Dermis microvascular lymphatic vessel endothelial cell (primary cell): ENCODE data around the gene CC2D1A. TPM values are rescaled to one million over a fixed set of nuclear protein-coding genes. Genes with fewer than 3 reads are reported as not detected.
A peak's percentile ranks its signal among the peaks of the same experiment; 100 is the strongest.

Source experiments
- DNase-seq, 2 donors: peaks; one replicate each; pipeline versions ENCODE4 v3.0.0 to v3.0.0-alpha.2; 2010; ENCODE audit warnings: low read depth in 2 of 2
- total RNA-seq: library from RNA; depleted of rRNA; stranded (reverse); fragments of >200 nt; gene quantifications from 2 replicates; pipeline ENCODE4 v1.2.1, GENCODE V29; 2014

CC2D1A gene
- total RNA-seq, 1 donor from 2014 or later = 3.7 TPM

DNA sequence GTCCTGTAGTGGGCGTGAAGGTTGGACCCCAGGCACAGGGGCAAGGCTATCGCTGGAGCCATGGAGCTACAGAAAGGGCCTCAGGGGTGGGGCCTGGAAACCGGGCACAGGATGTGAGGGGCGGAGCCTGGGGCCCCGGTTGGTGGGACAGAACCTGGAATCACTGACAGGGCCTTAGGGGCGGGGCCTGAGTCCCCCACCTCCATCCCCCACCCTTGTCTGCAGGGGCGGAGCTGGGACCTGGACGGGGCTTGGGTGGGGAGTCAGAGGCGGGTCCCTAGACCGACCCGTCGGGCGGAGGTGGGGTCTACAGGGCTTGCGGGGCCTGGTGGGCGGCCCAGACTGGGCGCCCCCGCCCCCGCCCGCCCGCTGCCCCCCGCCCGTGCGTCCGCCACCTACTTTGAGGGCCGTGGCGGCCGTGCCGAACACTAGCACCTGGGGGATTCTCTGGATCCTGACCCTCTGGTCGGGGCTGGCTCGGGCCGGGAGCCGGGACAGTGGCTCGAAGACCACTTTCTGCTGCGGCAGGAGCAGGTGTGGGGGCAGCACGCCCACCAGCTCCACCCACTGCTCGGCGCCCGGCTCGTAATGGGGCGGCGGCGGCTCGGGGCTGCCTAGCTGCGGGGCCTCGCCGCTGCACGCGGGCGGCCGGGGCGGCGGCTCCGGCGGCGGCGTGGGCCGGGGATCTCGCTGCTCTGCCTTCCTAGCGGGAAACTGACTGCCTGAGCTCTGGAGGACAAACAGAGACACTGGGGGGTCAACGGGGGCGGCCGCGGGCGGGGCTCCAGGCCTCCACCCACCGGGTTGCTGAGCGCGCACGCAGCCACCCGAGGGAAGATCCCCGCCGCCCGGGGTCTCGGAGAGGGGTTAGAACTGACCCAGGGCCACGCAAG lies 72.6 kb downstream of the CC2D1A start:
- DNase-seq = peak; percentile 72 to 90

DNA sequence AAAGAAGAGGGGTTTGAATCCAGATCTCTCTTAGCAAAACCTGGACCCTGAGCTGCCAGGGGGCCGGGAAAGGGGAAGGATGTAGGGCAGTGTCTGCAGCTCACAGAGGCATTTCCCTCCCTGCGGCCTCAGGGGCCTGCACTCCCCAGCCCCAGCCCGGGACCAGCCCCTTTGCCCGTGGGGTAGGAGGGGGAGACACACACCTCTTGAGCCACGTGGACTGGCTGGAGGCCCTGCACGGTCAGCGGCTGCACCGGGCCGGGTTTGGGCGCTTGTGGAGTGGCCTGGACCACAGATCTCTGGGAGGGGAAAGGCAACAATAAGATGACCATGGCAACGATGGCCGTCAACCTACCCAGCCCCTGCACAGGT lies 73.2 kb downstream of the CC2D1A start:
- DNase-seq = no peak

DNA sequence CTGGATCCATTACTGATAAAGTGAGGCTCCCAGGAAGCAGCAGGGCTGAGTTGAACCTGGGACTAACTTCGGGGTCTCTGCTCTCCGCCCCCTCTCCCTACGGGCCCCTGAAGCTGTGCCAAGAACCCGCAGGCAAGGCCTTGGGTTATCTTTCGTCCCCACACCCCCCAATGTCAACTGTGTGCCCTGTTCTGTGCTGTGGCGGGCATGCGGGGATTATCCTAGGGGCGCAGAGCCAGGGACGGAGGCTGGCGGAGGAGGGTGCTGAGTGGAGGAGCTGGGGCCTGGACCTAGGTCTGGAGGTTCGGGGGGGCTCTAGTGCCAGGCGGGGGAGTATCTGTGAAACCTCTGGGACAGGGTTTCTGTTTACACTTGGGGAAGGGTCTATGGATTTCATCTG lies 73.7 kb downstream of the CC2D1A start:
- no peak for DNase-seq

DNA sequence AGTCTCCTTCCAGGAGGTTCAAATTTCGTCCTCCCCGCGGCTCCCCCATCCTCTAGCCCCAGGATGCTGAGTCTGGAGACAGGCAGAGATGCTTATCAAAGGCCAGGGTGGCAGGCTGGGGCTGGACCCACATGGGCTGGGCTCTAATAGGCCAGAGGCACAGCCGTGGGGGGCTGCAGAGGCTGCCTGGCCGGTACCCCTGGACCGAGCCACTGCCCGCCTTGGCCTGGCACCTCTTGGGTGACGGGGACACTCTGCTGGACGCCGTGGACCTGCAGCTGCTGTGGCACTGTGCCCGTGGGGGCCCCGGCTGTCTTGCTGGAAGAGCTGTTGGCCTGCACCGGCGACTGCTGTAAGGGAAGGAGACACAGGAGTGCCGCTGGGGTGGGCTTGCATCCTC lies 74.3 kb downstream of the CC2D1A start:
- no peak for DNase-seq

Other genes with a start within 250 kb of the CC2D1A start
- gene MRI1, start 141.7 kb upstream of the CC2D1A start, total RNA-seq = 20.4 and 24.5 TPM in 2 replicates
- gene C19orf53, start 131.7 kb upstream of the CC2D1A start, total RNA-seq = 32.9 and 34.5 TPM in 2 replicates
- gene ZSWIM4, start 110.8 kb upstream of the CC2D1A start, total RNA-seq = 8.5 and 18.6 TPM in 2 replicates
- 0.25 TPM in 1 of 2 replicates, not detected in the other for gene NANOS3, start 29.1 kb upstream of the CC2D1A start, total RNA-seq
- gene BRME1, start 84 bp upstream of the CC2D1A start, total RNA-seq = 0.25 and 0.39 TPM in 2 replicates
- 0.25 TPM in 1 of 2 replicates, not detected in the other for gene PODNL1, start 32.2 kb downstream of the CC2D1A start, total RNA-seq
- 7.1 and 10.4 TPM in 2 replicates for gene DCAF15, start 46.3 kb downstream of the CC2D1A start, total RNA-seq
- 1.8 and 3.8 TPM in 2 replicates for gene RFX1, start 100.1 kb downstream of the CC2D1A start, total RNA-seq
- not detected in 2 replicates for gene RLN3, start 121.9 kb downstream of the CC2D1A start, total RNA-seq
- 1.1 and 3.1 TPM in 2 replicates for gene IL27RA, start 125.6 kb downstream of the CC2D1A start, total RNA-seq
- gene PALM3, start 155.9 kb downstream of the CC2D1A start, total RNA-seq = under 0.01 TPM in 1 of 2 replicates, not detected in the other
- 0.13 TPM in 2 replicates for gene MISP3, start 166.6 kb downstream of the CC2D1A start, total RNA-seq
- gene C19orf67, start 179.6 kb downstream of the CC2D1A start, total RNA-seq = not detected in 2 replicates
- 7.8 and 12.3 TPM in 2 replicates for gene SAMD1, start 184.6 kb downstream of the CC2D1A start, total RNA-seq
- gene PRKACA, start 211.6 kb downstream of the CC2D1A start, total RNA-seq = 36.5 and 46.1 TPM in 2 replicates
- 10.1 and 17.8 TPM in 2 replicates for gene ASF1B, start 230.4 kb downstream of the CC2D1A start, total RNA-seq